SKM-1 (cell line): ENCODE results near the gene MGP.

ENCODE experiments used
- DNase-seq: peaks from one replicate; lab custom pipeline; 2025; ENCODE audit not compliant: unreplicated experiment; lab: John Stamatoyannopoulos, UW

The MGP gene

GRCh38 chr12:14903386-14904098 lies 17.9 kb upstream of the MGP start:
- DNase-seq: no peak

DNA sequence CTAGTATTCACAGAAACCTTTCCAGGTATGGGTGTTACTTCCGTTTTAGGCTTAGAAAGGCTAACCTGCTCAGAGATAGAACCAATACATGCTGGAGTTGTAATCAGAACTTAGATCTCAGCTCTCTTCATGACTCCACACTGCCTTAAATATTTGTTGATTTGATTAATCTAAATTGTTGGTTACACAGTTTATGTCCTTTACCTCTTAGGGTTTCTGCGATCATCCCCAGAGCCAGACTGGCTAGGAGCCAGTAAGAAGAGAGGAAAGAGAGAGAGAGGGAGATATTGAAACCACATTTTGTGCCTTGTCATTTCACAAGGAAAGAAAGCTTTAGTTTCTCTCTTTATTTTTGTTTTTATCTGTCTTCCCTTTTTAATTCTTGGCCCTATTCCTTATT lies 16.8 kb upstream of the MGP start:
- no peak for DNase-seq

DNA sequence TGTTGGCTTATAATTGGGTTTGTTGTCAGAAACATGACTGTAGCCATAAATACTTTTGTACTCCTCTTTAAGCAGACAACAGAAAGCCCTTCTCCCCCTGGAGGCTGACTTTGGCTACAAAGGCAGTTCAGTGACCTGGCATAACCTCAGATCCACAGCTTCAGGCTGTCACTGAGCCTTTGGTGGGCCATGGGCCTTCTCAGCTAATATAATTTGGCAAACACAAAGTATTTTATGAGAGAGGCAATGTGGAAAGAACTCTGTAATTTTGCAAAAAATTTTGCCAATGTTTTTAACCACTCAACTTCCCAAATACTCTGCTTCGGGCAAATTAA lies 15.5 kb upstream of the MGP start:
- DNase-seq: no peak

DNA sequence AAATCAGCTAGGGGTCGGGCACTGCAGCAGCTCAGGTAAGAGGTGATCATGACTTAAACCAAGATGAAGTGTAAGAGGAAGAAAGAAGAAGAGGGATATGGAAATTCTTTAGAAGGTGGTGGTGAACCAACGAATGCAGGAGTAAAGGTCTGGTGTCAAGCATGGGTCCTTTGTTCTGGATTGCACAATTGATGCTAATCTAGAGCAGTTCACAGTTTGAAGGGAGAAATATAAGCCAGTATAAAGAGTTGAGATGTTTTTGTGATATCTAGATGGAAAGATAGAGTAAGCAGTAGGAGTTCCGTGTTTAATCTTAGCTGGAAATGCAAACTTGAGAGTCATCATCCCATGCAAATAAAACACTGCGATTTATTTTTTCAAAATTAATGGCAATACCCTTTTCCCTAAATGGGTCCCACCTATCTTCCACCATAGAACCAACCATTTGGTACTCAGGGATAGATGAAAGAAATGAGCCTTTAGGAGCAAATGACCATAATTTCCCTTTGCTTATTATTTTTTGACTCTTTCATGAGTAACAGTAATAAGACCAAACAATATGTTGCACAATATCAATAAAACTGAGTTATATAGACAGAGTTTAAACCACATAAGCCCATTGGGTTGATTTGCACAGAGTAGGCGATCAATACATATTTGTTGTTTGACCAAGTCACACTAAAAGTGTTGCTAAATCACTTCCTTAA lies 15.0 kb upstream of the MGP start:
- no peak for DNase-seq

GRCh38 chr12:14896521-14897169 lies 11.0 kb upstream of the MGP start:
- DNase-seq: no peak

- no peak for DNase-seq
These were observed 8.0 kb upstream of the MGP start for GRCh38 chr12:14893506-14894250.

GRCh38 chr12:14892726-14893505 lies 7.3 kb upstream of the MGP start:
- DNase-seq: no peak

DNA sequence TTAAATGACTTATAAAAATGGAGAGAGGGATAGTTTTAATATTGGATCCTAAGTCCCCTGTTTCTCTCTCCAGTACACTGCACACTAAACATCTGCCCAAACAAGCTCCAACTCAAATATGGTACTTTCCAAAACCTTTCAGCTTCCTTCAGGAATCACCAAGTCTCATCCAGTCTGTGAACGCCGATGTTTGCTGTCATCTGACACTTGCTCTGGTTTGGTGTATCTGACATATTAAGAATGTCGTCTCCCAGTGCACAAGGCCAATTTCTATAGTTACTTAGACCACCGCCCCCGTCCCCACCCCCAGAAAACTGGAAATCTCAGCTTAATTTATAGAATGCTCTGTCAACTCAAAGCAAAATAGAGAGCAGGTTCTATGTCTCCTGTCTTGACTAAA lies 5.0 kb upstream of the MGP start:
- no peak for DNase-seq

DNA sequence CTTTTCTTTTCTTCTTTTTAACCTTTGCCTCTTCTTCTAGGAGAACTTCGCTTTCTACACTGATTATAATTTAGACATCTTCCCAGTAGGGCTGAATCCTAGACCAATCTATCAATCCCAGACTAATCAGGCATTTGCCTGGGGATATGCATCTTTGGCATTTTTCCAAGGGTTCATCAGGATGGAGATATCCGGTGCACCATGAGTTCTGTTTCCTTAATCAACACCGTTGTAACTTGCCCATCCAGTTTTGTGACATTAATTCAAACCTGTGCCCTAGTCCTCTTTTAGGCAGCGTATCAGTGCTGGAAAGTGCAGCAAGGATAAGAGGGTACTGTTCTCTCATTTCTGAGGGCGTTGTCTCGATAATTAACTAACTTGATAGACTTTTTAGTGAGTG lies 617 bp upstream of the MGP start:
- no peak for DNase-seq

DNA sequence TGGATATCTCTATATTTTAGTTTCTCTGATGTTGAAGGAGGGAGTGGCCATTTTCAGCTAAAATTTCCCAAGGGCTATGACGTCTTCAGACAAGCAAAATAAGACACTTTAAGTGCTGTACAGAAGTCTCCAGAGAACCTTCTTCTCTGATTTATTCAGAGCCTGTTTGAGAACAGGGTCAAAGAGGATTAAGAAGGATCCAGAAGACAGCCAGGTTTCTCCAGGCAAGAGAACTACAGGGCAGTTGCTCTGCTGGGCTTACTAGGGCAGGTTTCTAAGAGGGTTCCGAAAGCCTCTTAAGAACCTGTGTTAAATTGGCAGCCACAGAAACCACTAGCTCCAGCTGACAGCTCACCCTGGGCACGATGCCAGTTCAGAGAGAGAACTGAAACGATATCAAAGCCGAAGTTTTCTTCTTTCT lies 1.2 kb downstream of the MGP start:
- no peak for DNase-seq

DNA sequence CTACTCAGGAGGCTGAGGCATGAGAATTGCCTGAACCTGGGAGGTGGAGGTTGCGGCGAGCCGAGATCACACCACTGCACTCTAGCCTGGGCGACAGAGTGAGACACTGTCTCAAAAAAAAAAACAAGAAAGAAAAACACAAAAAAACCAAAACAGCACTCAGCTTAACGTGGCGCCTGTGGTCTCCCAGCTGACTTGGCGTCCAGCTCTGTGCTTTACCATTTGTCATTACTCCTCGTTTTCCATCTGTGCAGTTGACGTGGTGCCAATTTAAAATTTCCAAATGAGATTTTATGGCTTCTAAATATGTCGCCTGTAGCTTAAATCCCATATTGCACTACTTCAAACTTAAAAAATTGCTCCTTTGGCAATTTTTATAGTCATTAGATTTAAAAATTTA lies 2.0 kb downstream of the MGP start:
- DNase-seq: no peak

- no peak for DNase-seq
These were observed 4.7 kb downstream of the MGP start for GRCh38 chr12:14880890-14881453.

- no peak for DNase-seq
These were observed 6.3 kb downstream of the MGP start for GRCh38 chr12:14879222-14879933.

GRCh38 chr12:14878488-14878887 lies 7.2 kb downstream of the MGP start:
- DNase-seq: no peak

DNA sequence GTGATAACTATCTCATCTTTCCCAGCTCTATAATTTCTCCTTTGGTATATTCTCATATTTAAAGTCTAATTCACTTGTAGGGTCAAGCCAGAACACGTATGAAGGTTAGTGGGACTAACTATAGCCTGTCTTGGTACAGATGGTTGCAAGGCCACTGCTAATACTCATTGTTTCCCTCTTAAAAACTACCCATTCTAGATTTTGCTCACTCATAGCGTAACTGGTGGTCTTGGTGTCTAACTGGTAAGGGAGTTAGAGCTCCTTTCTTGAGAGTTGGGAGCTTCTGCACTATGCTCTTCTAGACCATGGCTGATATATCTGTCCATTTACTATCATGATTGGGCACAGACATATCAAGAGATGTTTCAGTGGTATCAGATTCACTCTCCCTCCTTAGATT lies 8.8 kb downstream of the MGP start:
- no peak for DNase-seq

- DNase-seq: no peak
These were observed 10.8 kb downstream of the MGP start for GRCh38 chr12:14874882-14875281.

- no peak for DNase-seq
These were observed 12.0 kb downstream of the MGP start for GRCh38 chr12:14873440-14874185.

- DNase-seq: no peak
These were observed 13.8 kb downstream of the MGP start for GRCh38 chr12:14871886-14872285.

DNA sequence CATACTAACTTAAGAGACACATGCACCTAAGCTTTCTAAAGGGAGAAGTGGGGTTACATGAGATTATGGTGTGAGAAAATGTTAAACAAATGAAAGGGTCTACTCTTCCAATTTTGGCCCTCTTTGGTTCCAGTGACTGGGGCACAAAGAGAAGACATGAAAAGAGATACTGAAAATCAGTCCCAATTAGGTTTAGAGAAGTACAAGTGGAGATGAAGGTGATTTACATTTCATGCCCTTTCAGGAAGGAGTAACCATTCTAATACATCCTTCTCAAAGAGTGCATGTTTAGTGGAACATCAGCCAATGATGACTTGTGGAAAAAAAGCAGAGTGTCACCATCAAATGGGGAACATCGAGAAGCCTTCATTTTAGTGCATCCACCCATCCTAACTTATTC lies 14.4 kb downstream of the MGP start:
- no peak for DNase-seq
